Measurements from ENCODE around the gene EIF3D.

GRCh38 chr22:36548606-36549005 lies 19.6 kb upstream of the EIF3D start:
- TF ChIP-seq CTCF (IDR thresholded peaks at IDR 0.05): no peak
- no peak for TF ChIP-seq POLR2A (IDR thresholded peaks at IDR 0.05)
